Forelimb muscle (tissue), 1 donor: ENCODE data around the gene CATSPERD. TPM values are rescaled to one million over a fixed set of nuclear protein-coding genes. Genes with fewer than 3 reads are reported as not detected.
"Not testable (repeated sequence)": the region's sequence is repeated elsewhere in the genome, so short reads cannot be mapped to it uniquely, and the experiment has no call there.

Source experiments
- DNase-seq: peaks from one replicate; pipeline ENCODE4 v3.0.0-alpha.2; 2013; ENCODE audit warnings: low read depth
- polyA plus RNA-seq: library from polyadenylated mRNA; unstranded; fragments of 120-200 nt; gene quantifications from one replicate; pipeline ENCODE4 v1.2.1, GENCODE V29; 2013; ENCODE audit not compliant: insufficient read length

The CATSPERD gene
- polyA plus RNA-seq, 1 donor = not detected

DNA sequence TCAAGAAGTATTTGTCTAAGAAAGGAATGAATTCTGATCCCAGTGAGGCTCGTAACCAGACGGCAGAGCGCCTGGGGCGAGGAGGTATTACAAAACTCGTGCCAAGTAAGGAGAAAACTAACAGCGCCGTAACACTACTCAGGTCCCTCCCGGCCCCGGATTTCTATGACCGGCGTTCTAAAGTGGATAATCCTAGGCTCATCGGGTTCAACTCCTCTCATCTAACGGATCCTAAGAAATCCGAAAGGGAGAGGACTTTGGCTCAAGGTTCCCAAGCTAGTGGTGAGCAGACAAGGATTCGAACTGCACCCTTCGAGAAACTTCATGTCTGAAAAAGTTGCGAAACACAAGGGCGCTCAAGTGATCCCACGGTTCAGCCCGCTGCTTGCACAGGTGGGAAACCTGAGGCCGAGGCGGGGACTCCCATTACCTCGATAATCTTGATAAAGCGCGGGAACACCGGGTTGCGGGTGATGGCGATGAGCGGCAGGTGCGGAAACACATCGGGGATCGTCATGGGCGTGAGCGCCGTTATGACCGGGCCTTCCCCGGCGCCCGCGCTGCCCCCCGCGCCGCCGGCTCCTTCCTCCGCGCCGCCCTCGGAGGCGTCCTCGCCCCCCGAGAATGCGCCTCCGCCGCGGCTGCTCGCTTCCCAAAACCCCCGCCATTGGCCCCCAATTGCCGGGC, 1.0 kb upstream of the CATSPERD start:
- no peak for DNase-seq

GRCh38 chr19:5727453-5728050, 7.1 kb downstream of the CATSPERD start:
- no peak for DNase-seq

DNA sequence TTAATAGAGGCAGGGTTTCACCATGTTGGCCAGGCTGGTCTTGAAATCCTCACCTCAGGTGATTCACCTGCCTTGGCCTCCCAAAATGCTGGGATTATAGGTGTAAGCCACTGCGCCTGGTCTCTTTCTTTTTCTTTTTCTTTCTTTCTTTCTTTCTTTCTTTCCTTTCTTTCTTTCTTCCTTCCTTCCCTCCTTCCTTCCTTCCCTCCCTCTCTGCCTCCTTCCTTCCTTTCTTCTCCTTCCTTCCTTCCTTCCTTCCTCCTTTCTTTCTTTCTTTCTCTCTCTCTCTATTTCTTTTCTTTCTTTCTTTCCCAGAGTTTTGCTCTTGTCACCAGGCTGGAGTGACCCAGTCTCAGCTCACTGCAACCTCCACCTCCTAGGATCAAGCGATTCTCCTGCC, 12.7 kb downstream of the CATSPERD start:
- DNase-seq = not testable (repeated sequence)

DNA sequence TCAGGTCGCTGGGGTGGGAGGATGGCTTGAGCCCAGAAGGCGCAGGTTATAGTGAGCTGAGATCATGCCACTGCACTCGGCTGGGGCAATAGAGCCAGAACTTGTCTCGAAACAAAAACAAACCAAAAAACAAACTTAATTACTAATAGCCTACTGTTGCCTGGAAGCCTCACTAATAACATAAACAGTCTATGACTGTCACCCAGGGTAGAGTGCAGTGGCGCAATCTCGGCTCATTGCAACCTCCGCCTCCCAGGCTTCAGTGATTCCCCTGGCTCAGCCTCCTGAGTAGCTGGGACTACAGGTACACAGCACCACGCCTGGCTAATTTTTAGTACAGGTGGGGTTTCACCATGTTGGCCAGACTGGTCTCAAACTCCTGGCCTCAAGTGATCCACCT, 18.0 kb downstream of the CATSPERD start:
- no peak for DNase-seq

DNA sequence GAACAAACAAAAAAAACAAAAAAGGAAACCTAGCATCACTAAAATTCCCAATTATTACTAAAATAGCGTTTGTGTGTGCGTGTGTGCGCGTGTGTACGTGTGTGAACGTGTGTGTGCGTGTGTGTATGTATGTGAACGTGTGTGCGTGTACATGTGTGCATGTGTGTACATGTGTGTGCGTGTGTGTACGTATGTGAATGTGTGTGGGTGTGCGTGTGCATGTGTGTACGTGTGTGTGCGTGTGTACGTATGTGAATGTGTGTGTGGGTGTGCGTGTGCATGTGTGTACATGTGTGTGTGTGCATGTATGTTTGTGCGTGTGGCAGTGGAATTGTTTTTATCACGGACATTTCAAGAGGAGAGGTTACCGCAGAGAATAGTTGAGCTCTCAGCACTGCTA, 21.6 kb downstream of the CATSPERD start:
- no peak for DNase-seq

DNA sequence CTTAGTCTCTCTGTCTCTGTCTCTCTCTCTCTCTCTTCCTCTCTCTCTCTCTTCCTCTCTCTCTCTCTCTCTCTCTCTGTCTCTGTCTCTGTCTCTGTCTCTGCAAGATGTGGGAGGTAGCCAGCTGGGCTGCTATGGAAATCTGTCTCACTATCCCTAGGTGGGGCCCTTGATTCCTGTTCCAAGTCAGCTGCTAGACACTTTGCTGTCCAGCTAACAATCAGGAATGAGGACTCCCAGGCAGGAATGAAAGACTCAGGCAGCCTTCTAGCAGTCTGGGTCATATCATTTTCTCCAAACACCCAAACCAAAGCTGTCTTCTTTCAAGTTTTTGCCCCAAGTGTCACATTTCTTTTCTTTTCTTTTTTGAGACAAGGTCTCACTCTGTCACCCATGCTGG, 23.2 kb downstream of the CATSPERD start:
- DNase-seq = no peak

DNA sequence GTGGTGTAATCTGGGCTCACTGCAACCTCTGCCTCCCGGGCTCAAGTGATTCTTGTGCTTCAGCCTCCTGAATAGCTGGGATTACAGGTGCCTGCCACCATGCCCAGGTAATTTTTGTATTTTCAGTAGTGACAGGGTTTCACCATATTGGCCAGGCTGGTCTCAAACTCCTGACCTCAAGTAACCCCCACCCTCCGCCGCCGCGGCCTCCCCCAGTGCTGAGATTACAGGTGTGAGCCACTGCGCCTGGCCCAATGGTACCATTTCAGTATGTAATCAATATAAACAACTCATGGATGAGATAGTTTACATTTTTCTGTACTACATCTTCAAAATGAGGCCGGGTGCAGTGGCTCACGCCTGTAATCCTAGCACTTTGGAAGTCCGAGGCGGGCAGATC, 24.6 kb downstream of the CATSPERD start:
- not testable (repeated sequence) for DNase-seq

DNA sequence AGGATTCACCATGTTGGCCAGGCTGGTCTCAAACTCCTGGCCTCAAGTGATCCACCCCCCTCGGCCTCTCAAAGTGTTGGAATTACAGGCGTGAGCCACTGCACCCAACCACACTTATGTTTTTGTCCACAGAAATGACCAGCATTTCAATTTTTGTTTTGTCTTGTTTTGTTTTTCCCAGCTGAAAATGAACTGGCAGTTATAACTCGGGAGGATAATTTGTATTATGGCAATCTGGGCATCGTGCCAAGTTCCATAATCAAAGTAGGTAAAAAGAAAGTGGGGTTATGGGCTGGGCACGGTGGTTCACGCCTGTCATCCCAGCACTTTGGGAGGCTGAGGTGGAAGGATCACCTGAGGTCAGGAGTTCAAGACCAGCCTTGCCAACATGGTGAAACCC, 28.5 kb downstream of the CATSPERD start:
- DNase-seq = not testable (repeated sequence)

GRCh38 chr19:5749505-5749904, 29.1 kb downstream of the CATSPERD start:
- DNase-seq = no peak

- DNase-seq = no peak
Measured at GRCh38 chr19:5751709-5752108, 31.3 kb downstream of the CATSPERD start.

GRCh38 chr19:5753743-5754142, 33.3 kb downstream of the CATSPERD start:
- no peak for DNase-seq

GRCh38 chr19:5762608-5763217, 42.3 kb downstream of the CATSPERD start:
- DNase-seq = no peak

GRCh38 chr19:5765220-5765619, 44.8 kb downstream of the CATSPERD start:
- DNase-seq = no peak

DNA sequence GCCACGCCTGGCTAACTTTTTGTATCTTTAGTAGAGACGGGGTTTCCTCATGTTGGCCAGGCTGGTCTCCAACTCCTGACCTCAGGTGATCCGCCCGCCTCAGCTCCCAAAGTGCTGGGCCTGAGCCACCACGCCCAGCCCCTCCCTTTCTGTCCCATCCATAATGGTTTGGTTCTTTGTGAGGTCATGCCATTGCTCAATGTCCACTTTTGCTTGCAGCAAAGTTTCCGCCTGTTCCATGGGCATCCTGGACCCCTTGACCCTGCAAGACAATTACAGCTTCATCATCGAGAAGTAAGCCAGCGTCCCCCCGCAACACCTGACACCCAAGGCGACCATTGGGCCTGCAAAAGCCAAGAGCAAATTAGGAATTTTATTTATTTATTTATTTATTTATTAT, 47.5 kb downstream of the CATSPERD start:
- no peak for DNase-seq

DNA sequence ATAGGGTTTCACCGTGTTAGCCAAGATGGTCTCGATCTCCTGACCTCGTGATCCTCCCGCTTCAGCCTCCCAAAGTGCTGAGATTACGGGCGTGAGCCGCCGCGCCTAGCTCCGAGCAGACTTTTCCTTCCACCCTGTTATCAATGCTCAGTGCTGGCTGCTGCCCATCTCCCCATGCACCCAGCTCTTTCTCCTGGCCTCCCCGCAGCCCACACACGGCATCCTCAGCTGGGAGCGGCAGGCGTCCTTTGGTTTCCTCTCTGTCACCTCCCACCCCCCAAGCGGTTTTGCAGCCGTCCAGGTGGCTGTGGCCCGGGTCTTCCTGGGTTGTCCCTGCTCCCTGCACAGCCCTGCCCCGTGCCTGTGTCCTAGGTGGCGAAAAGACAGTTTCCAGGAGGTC, 52.0 kb downstream of the CATSPERD start:
- DNase-seq = no peak

DNA sequence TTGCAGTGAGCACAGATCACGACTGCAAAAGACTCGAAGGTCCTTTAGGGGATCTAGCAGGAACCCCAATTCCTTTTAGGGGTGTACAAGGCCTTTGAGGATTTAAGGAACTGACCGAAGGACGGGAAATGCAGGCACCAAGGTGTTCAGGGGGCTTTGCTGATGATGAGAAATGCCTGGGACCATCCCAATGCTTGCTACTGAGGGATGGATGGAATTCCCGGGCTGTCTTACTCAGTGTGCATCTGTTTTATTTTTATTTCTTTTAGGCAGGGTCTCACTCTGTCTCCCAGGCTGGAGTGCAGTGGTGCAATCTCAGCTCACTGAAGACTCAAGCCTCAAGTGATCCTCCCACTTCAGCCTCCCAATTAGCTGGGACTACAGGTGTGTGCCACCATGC, 52.8 kb downstream of the CATSPERD start:
- no peak for DNase-seq

- no peak for DNase-seq
Measured at GRCh38 chr19:5774921-5775320, 54.5 kb downstream of the CATSPERD start.

- no peak for DNase-seq
Measured at GRCh38 chr19:5775668-5776309, 55.4 kb downstream of the CATSPERD start.

- no peak for DNase-seq
Measured at GRCh38 chr19:5778402-5778801, 58.0 kb downstream of the CATSPERD start.

DNA sequence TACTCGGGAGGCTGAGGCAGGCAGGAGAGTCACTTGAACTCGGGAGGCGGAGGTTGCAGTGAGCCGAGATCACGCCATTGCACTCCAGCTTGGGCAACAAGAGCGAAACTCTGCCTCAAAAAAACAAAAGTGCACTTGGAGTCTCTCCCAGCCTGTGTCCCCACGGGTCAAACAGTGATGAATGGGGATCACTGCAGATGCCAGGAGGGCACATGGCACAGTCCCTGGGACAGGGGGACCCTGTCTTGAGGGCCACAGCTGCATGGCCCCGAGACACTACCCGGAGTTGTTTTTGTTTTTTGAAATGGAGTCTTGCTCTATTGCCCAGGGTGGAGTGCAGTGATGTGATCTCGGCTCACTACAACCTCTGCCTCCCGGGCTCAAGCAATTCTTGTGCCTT, 60.5 kb downstream of the CATSPERD start:
- DNase-seq = not testable (repeated sequence)

DNA sequence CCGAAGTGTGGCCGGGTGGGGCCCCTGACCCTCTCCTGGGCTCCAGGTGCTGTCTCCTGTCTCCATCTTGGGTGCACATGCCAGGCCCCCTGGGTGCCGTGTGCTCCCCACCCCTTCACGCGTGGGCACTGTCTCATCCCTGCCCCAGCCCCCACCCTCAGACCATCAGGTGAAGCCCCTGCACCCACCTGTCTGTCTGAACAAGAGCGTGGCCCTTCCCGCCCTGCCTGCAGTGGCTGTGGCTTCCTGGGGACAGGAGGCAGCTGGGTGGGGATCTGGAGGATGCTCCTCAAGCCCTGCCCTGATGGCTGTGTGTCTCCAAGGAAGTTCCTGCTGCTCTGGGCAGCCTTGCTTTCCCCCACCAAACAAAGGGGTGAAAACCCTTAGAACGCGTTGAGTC, 61.9 kb downstream of the CATSPERD start:
- no peak for DNase-seq

DNA sequence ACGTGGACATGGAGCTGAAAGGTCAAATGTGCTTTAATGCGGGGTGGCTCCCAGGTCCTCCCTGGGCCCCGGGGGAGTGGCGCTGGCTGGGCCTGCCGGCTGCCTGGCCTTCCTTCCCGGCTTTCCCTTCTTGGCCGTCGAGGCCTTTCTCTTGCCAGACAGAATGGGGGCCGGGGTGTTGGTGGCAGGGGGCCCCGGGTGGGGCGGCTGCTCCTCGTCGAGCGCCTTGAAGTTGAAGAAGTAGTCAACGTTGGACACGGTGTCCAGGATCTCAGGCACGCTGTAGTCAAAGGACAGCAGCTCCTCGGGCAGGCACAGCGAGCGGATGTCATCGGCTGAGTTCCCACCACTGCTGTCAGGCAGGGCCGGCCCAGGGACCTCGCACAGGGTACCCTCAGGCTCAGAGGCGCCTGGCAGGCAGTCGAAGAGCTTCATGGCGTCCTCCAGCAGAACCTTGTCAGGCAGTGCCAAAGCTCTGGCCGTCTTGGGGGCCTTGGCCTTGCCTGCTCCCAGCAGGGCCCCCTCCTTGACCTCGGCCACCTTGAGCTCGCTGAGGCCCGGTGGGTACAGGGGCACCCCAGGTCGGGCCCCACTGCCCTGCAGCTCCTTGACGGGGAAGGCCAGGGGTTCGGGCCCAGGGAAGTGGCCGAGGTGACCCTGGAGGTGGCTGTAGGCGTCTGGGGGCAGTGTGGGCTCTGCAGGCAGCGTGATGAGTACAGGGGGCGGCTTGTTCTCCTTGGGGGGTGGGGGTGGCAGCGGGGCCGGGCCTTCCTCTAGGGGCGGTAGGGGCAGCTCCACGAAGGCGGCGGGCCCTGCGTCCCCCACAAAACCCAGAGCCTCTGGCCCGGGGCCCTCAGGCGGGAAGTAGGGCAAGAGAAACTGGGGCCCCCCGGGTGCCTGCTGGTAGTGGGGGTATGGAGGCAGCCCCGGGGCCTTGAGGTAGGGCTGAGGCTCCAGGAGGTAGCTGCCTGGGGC, 62.8 kb downstream of the CATSPERD start:
- no peak for DNase-seq
